HepG2 (cell line): ENCODE results near the gene ARVCF. TPM values are rescaled to one million over a fixed set of nuclear protein-coding genes. Genes with fewer than 3 reads are reported as not detected.

Experiments
- ARID4A ChIP-seq: sonication (generic); formaldehyde crosslinking; IDR thresholded peaks from 2 replicates; pipeline ENCODE4 v1.5.0; 2020; ENCODE audit warnings: mild to moderate bottlenecking, missing genetic modification reagents, borderline replicate concordance
- EP300 ChIP-seq, 3 experiments: sonication (generic) in 1 of 3; formaldehyde crosslinking in 1 of 3; IDR thresholded peaks; 2 replicates each; pipeline versions ENCODE4 v1.5.1 to v1.6.1; 2011 to 2020; ENCODE audit warnings: low read depth in 2 of 3, low read length in 2 of 3, borderline replicate concordance in 1 of 3, improper control_type of control experiment in 1 of 3, mild to moderate bottlenecking in 1 of 3, missing genetic modification reagents in 1 of 3, moderate library complexity in 1 of 3
- ETV5 ChIP-seq: IDR thresholded peaks from 2 replicates; pipeline ENCODE4 v1.6.1; 2018; ENCODE audit warnings: missing biosample characterization, missing genetic modification reagents, inconsistent platforms, borderline replicate concordance
- FLYWCH1 ChIP-seq: sonication (generic); formaldehyde crosslinking; IDR thresholded peaks from 2 replicates; pipeline ENCODE4 v1.8.1; 2023; ENCODE audit warnings: mild to moderate bottlenecking, missing genetic modification reagents
- GPN1 ChIP-seq: sonication (generic); formaldehyde crosslinking; IDR thresholded peaks from 2 replicates; pipeline ENCODE4 v1.5.1; 2020; ENCODE audit warnings: missing genetic modification reagents, borderline replicate concordance
- NFE2L1 ChIP-seq: sonication (generic); formaldehyde crosslinking; IDR thresholded peaks from 2 replicates; pipeline ENCODE4 v1.4.0; 2020; ENCODE audit warnings: missing genetic modification reagents, mild to moderate bottlenecking, borderline replicate concordance
- POLR2G ChIP-seq: fragments of 200-400 bp; formaldehyde crosslinking; IDR thresholded peaks from 2 replicates; pipeline ENCODE4 v1.6.1; 2018; ENCODE audit warnings: mild to moderate bottlenecking, low read depth, low read length, moderate library complexity
- SKIL ChIP-seq: sonication (generic); formaldehyde crosslinking; IDR thresholded peaks from 2 replicates; pipeline ENCODE4 v1.8.0; 2022; ENCODE audit warnings: missing genetic modification reagents, mild to moderate bottlenecking, moderate library complexity, borderline replicate concordance
- SOX13 ChIP-seq, 3 experiments: fragments of 450-650 bp in 1 of 3; sonication (generic) in 1 of 3; formaldehyde crosslinking in 1 of 3; IDR thresholded peaks in 2 of 3; conservative IDR thresholded peaks in 1 of 3; 2 replicates each; pipeline versions ENCODE4 v1.5.0 to v1.6.1; 2016 to 2020; ENCODE audit warnings: antibody characterized with exemption in 1 of 3, mild to moderate bottlenecking in 1 of 3, missing compliant biosample characterization in 1 of 3, missing genetic modification reagents in 1 of 3, moderate library complexity in 1 of 3
- TFDP1 ChIP-seq: IDR thresholded peaks from 2 replicates; pipeline ENCODE4 v1.6.1; 2016; ENCODE audit warnings: missing compliant biosample characterization, missing genetic modification reagents, borderline replicate concordance
- TP53 ChIP-seq: sonication (generic); formaldehyde crosslinking; conservative IDR thresholded peaks from 2 replicates; pipeline ENCODE4 v1.4.0; 2020; ENCODE audit warnings: missing genetic modification reagents
- ZNF121 ChIP-seq: sonication (generic); formaldehyde crosslinking; IDR thresholded peaks from 2 replicates; pipeline ENCODE4 v1.5.0; 2020; ENCODE audit warnings: mild to moderate bottlenecking, missing genetic modification reagents
- ZNF224 ChIP-seq: sonication (generic); formaldehyde crosslinking; IDR thresholded peaks from 2 replicates; pipeline ENCODE4 v1.5.0; 2020; ENCODE audit warnings: mild to moderate bottlenecking, missing genetic modification reagents
- ZNF234 ChIP-seq: sonication (generic); formaldehyde crosslinking; conservative IDR thresholded peaks from 2 replicates; pipeline ENCODE4 v1.5.1; 2020; ENCODE audit warnings: mild to moderate bottlenecking, missing genetic modification reagents
- ZNF530 ChIP-seq: sonication (generic); formaldehyde crosslinking; IDR thresholded peaks from 2 replicates; pipeline ENCODE4 v1.5.0; 2020; ENCODE audit warnings: low read depth, mild to moderate bottlenecking, missing genetic modification reagents
- ZNF558 ChIP-seq: sonication (generic); formaldehyde crosslinking; IDR thresholded peaks from 2 replicates; pipeline ENCODE4 v1.9.0; 2022; ENCODE audit warnings: mild to moderate bottlenecking, missing genetic modification reagents, borderline replicate concordance
- ZNF616 ChIP-seq: sonication (generic); formaldehyde crosslinking; IDR thresholded peaks from 2 replicates; pipeline ENCODE4 v1.5.0; 2020; ENCODE audit warnings: low read depth, mild to moderate bottlenecking, missing genetic modification reagents
- polyA plus RNA-seq, 8 experiments: library from polyadenylated mRNA; depleted of rRNA in 3 of 8; stranded (reverse) in 7 of 8; unstranded in 1 of 8; fragments of >200 nt; fragmentation: Illumina TruSeq in 4 of 8; extraction: Trizol in 4 of 8; gene quantifications; 2 replicates each; pipeline versions ENCODE4 v1.2.1 to v1.2.3, GENCODE V29; 2011 to 2016; ENCODE audit warnings: low read depth in 4 of 8, missing spikeins in 1 of 8, mixed read lengths in 1 of 8; ENCODE audit not compliant: insufficient read depth in 1 of 8
- total RNA-seq, 5 experiments: library from RNA; depleted of rRNA; stranded (reverse); fragments of >200 nt; fragmentation: Illumina TruSeq; extraction: Trizol; gene quantifications; 2 replicates each; pipeline ENCODE4 v1.2.3, GENCODE V29; 2016; ENCODE audit warnings: low read depth in 1 of 5
- TF ChIP-seq, protein P1 (sequence below): sonication (generic); formaldehyde crosslinking; IDR thresholded peaks from 2 replicates; pipeline ENCODE4 v1.4.0; 2020; ENCODE audit warnings: missing genetic modification reagents

The ARVCF gene
- total and polyA plus RNA-seq, 2 of the 13 experiments (the other 11 are each of a cell fraction or from before 2014, with no cell fraction given): 16.4 to 17.7 TPM

- TF ChIP-seq ARID4A: peak; percentile 28; the same call in 1 of the 2 replicates
- no peak for TF ChIP-seq GPN1 (CRISPR knock-in tag)
- TF ChIP-seq ZNF530 (CRISPR knock-in tag): no peak
- TF ChIP-seq TP53 (CRISPR knock-in tag): no peak
- TF ChIP-seq SKIL (CRISPR knock-in tag): 0 out of 2 replicates have a peak, but pooled peaks have one; percentile 1
- TF ChIP-seq, protein P1, sequence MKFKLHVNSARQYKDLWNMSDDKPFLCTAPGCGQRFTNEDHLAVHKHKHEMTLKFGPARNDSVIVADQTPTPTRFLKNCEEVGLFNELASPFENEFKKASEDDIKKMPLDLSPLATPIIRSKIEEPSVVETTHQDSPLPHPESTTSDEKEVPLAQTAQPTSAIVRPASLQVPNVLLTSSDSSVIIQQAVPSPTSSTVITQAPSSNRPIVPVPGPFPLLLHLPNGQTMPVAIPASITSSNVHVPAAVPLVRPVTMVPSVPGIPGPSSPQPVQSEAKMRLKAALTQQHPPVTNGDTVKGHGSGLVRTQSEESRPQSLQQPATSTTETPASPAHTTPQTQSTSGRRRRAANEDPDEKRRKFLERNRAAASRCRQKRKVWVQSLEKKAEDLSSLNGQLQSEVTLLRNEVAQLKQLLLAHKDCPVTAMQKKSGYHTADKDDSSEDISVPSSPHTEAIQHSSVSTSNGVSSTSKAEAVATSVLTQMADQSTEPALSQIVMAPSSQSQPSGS (CRISPR knock-in tag): no peak; the same call in 1 of the 2 replicates
- TF ChIP-seq EP300 (IDR thresholded peaks at IDR 0.05; ENCODE audit: low read depth in 2 of 2, low read length in 2 of 2): no peak
- TF ChIP-seq EP300 (CRISPR knock-in tag; IDR thresholded peaks at IDR 0.05; ENCODE audit: borderline replicate concordance): no peak
- TF ChIP-seq ZNF121 (CRISPR knock-in tag): no peak
- TF ChIP-seq FLYWCH1: no peak
- TF ChIP-seq ETV5 (CRISPR knock-in tag): 0 out of 2 replicates have a peak, but pooled peaks have one; percentile 6
- TF ChIP-seq ZNF234 (CRISPR knock-in tag): no peak
- 0 out of 2 replicates have a peak, but pooled peaks have one; percentile 13 for TF ChIP-seq ZNF616
- peak; percentile 28; the same call in 1 of the 2 replicates for TF ChIP-seq TFDP1 (CRISPR knock-in tag)
- TF ChIP-seq NFE2L1: no peak
- TF ChIP-seq ZNF224: no peak
- TF ChIP-seq ZNF558 (CRISPR knock-in tag): no peak
- TF ChIP-seq POLR2G: 0 out of 2 replicates have a peak, but pooled peaks have one; percentile 13
- TF ChIP-seq SOX13 (IDR thresholded peaks at IDR 0.05): no peak
- TF ChIP-seq SOX13 (CRISPR knock-in tag; conservative IDR thresholded peaks at IDR 0.05 in 1 of 2, IDR thresholded peaks at IDR 0.05 in 1 of 2): no peak
These were observed 54.2 kb downstream of the ARVCF start (continued) for GRCh38 chr22:19962246-19962908.
